DMS153 treated with DMSO at 0.1 percent for 48 hours (cell line): ENCODE measurements around the gene NR1D1.

Source experiments
- DNase-seq: peaks from one replicate; lab custom pipeline; 2025; ENCODE audit not compliant: unreplicated experiment; lab: John Stamatoyannopoulos, UW

Gene NR1D1

DNA sequence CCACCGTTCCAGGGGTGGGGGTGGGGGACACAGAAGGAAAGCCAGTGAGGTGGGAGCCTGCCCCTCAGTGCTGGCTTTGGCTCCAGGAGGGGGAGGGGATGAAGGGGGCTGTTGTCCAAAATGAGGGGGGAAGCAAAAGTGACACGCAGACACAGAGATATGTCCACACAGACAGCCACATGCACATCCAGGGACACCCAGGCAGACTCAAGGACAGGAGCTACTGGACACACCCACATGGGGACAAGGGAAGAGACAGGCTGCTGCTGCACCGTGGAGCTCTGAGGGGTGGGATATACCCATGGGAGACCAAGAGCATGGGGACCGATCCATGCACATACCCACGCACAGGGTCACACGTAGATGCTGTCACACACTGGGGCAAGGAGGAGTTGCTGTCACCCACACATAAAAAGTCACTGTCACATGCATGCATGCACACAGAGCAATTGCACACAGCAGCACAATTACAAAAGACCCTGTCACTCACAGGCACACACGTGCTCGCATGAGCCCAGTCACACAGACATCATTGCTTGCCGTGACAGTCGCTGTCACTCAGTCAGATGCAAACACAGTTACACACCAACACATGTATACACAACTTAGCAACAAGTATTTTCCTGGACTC is 36.4 kb downstream of the NR1D1 start:
- no peak for DNase-seq

DNA sequence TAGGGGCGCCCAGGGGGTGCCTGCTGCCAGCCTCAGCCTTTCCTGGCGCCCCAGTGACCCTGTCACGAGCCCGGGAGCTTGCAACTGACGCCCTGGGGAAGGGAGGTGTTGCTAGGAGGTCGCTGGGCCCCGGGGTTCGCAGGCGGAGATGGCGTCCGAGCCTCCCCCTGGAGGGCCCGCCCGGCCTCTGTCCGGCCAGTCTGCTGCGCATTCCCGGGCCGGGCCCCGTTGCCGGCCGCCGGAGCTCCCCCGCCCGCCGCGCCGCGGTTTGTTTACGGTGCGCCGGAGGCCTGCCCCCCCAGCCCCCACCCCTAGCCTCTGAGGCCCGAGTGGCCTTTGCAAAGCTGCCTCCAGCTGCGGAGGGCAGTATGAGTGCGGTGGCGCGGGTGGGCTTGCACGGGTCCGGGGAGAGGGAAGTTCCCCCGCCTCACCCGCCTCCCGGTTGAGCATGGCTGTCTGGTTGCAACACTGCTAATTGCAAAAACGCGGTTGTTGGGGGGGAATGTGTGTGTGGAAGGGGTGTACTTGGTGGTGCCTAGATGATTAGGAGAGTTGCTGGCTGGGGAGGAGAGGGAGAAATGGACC is 37.1 kb downstream of the NR1D1 start:
- DNase-seq = no peak

DNA sequence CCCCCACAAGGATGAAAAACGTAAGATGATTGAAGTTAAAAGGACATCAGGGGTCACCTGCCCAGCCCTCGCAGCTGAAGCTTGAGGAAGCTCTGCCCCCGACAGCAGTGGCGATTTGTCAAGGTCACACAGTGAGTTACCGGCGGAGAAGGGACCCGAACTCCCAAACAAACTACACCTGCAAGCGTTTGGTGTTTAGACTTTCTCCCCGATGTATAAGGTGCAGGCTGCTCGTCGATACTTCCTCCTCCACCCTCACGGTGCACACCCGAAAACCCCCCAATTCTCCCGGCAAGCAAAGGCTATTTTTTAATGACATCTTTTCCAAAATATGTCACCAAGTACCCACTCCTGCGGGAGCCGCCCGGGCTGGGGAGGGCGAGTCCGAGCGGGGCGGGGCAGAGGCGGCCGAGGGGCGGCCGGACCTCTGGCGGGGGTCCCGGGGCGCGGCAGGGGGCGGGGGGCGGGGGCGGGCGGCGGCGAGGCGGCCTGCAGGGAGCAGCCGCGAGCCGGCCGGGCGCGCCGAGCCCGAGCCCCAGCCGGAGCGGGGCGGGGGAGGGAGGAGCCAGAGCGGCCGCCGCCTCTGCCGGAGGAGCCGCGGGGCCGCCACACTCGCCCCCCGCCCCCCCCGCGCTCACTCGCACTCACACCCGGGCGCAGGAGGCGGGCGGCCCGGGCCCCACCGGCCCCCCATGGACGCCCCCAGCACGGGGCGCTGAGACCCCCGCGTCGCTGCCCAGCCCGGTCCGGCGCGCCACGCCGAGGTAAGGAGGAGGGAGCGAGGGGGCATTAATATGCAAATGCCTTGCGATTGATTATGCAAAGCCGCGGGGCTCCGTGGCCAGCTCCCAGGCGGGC is 37.8 kb downstream of the NR1D1 start, which contains the start of gene THRA:
THRA (plus strand) TSS at position 637 of the 858 bp plus-strand sequence. CDS start 11,524 bp downstream, outside the sequence.
- DNase-seq = peak; percentile 17

DNA sequence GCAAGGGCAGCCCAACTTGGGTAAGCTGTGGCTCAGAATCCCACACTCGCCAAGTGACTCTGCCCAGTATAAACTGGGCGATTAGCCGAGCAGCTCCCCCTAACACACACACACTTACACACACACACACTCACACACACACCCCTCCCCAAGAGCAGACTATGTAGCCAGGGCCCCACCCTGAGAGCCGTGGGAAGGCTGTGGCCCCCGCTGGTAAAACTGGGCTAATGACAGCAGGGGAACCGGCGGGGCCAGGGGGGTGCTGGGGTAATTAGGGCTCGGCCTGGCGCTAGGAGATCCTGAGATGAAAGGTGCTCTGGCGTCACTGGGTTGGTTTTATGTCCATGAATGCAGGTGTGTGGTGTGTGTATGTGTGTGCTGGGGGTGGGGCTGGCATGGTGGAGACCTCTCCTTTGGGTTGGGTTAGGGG is 38.8 kb downstream of the NR1D1 start:
- no peak for DNase-seq

DNA sequence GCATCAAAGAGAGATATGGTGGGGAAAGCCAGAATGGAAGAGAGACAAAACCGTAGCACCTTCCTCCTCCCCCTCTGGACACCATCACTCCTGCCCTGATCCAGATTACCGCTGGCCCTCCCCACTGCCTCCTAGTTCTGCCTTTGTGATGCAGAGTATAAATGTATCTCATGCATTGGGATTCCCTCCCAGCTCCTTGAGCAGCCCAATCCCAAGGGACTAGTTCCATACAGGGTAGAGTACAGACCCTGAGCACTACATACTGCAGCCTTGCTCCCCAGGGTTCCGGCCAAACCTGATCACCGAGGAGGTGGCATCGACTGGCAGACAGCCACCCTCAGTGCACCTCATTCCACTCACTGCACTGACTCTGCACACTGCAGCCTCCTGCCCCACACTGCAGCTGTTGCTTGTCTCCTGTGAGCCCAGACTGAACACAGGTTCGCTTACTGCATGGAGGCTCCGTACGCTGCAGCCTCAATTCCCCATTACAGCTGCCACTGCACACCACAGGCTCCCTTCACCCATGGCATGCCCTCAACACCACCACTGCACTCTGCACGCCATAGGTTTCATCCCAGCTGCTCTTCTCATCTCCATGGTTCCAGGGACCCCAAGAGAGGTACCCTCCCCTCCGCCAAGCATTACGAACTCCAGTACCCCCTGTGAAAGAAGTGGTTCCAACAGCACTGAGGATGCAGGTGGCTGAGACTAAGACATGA is 39.3 kb downstream of the NR1D1 start:
- DNase-seq = no peak

DNA sequence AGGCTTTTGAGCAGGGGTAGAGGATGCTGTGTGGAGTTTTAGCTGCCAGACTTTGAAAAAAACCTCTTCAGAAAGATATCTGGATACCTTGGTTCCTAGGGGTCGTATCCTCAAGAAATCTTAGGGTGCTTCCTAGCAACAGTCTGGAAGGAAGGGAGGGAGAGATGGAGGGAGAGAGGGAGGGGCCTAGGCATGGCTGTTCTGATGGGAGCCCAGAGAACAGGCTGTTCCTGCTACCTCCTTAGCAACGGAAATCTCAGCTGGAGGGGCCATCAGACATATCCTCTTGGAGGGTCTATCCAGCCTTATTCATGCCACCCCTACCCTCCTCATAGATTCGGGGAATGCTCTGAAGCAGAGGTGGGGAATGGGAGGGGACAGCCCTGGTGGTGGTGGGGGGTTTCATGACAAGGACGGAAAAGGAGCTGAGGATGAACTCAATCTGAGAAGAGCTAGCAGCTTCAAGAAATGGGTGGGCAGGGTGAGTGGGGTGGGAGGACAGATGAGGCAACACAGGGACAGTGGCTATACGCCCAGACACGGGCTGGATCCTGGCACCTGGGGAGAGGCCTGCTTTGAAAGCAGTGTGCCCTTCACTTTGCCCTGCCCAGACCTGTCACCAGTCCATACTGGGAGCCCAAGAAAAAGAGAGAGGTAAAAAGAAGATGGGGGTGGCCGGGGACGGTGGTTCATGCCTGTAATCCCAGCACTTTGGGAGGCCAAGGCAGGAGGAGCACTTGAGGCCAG is 40.5 kb downstream of the NR1D1 start:
- DNase-seq = no peak

DNA sequence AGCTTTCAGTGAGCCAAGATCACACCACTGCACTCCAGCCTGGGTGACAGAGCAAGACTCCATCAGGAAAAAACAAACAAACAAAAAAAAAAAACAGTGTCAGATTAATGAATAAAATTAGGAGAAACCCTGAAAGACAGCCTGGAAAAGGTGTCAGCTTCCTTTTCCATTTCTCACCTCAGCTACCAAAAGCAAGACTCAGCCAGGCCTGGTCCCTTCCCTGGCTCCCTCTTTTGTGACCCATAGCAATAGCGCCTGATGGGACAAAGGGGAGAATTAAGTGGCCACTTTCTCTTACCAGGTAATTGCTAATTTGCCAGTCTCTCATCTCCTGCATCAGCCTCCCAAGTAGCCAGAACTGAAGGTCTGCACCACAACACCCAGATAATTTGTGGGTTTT is 41.5 kb downstream of the NR1D1 start:
- no peak for DNase-seq

DNA sequence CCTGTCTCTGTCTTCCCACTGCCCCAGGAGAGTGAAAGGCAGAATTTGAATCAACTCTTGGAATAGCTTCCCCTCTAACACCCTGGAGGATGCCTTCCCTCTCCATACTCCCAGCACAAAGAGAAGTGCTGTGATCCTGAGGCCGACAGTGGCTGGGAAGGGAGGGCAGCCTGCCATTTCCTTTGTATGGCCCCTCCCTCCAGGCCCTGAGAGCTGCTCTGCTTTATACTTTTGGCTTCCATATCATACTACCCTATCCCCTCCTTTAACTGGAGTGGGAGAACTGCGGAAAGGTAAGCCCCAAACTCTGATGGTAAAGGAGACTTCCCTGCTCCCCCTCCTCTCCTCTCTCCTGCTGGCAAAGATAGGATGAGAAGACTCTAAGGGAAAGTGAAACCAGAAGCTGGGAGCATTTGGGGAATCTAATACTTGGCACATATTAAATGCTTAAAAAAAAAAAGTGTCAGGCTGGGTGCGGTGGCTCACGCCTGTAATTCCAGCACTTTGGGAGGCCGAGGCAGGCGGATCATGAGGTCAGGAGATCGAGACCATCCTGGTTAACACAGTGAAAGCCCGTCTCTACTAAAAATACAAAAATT is 42.1 kb downstream of the NR1D1 start:
- no peak for DNase-seq

DNA sequence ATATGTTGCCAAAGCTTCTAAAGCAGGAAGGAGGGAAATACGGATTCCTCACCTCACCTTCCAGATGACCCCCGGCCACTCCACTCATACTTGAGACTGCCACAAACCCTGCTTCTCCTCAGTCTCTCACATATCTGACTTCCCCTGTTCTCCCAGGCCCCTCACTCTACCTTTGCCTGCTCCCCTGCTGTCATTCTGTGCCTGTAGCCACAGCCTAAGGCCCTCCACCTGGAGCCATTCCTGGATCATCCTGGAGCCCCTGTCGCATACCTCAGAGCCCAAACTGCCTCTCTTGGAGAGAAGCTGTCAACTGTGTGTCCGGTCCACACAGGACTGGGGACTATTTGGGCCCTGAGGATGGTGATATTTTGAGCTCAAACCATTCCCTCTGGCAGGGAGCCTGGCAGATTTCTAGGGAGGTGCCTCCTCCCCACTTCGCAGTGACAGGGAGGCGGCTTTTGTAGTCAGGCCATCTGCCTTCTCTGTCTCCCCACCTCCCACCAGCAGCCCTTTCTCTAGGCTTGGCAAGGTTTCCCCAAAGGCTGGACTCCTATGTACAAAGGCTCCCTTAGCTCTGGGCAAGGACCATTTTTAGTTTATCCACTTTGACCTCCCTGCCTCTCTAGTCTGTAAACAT is 43.9 kb downstream of the NR1D1 start:
- DNase-seq = no peak
